Raji (cell line): Measurements from ENCODE around the gene BCAS3.

Experiments used
- POLR2A ChIP-seq: IDR thresholded peaks from 2 replicates; pipeline ENCODE4 v1.6.1; 2011; ENCODE audit warnings: low read depth, low read length, control low read depth; ENCODE audit not compliant: insufficient read depth

BCAS3 gene

DNA sequence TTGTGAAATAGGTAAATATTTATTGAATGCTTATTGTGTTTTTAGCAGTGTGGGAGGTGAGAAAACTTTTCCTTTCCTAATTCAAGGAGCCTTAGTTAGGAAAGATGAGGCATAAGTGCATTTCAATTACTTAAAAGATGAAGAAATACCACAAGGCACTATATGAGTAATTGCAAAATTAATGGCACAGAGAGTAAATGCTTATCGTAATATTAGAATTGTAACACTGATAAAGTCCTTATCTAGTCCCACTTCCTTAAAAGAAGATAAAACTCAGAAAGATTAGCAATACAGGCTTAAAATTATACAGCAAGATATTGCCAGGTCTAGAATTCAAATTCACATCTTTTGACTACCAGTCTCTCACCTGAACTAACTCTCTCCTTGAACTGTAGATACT lies 489.4 kb downstream of the BCAS3 start:
- no peak for TF ChIP-seq POLR2A

DNA sequence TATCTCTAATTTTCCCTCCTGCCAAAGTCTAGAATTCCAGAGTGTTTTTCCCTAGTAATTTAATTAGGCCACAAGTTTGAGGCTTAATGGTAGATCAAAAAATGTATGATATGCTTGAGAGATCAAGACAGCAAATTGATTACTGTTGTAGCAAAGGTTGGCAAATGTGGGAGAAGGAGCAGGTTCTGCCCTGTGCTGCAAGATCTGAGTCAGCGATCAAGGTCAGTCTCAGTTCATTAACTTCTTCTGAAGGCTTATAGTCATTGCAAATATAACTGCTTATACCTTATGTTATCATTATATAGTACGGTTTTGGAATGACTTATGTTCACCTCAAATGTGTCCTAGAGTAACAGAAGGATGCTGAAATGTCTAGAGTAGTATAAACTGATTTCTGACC lies 490.9 kb downstream of the BCAS3 start:
- TF ChIP-seq POLR2A, result no peak

DNA sequence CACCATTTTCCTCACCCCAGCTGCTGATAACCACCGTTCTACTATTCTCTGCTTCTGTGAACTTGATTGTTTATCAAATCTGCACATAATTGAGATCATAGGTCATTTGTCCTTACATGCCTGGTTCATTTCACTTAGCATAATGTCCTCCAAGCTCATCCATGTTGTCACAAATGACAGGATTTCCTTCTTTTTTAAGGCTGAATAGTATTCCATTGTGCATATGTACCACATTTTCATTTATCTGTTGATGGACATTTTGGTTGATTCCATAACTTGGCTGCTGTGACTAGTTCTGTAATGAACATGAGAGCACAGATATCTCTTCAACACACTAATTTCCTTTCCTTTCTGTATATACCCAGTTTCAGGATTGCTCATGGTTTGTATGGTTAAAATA lies 496.7 kb downstream of the BCAS3 start:
- TF ChIP-seq POLR2A, result no peak

DNA sequence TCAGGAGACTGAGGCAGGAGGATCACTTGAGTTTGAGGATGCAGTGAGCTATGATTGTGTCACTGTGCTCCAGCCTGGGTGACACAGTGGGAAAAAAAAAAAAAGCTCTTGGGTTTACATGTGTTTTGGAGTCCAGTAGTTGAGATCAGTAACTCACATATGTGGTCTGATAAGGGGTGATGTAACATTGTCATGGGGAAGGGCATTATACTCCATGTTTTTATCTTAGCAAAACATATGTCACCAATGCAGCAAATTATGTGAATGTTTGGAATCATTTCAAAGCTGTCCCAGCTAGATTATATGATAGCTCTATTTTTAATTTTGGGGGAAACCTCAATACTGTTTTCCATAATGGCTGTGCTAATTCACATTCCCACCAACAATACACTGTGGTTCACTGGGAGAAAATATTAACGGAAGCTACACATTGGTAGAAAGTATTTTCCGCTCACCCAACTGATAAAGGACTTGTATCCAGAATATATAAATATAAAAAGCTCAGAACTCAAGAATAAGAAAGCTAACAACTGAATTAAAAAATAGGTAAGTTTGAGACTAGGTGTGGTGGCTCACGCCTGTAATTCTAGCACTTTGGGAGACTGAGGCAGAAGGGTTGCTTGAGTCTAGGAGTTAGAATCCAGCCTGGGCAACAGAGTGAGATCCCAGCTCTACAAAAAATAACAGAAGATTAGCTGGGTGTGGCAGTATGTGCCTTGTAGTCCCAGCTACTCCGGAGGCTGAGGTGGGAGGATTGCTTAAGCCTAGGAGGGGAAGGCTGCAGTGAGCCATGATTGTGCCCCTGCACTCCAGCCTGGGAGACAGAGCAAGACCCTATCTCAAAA lies 497.9 kb downstream of the BCAS3 start:
- TF ChIP-seq POLR2A, result no peak

DNA sequence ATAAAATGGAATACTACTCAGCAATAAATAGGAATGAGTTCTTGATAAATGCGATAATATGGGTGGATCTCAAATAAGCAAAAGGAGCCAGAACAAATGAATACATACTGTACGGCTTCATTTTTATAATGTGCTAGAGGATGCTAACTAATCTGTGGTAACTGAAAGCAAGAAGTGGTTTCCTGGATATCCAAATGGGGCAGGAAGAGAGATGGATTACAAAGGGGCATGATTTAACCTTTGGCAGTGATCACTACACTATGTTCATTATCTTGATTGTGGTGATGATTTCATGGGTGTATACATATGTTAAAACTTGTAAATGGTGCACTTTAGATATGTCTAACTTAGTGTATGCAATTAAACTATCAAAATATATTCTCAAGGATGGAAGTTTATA lies 499.7 kb downstream of the BCAS3 start:
- TF ChIP-seq POLR2A, result no peak

DNA sequence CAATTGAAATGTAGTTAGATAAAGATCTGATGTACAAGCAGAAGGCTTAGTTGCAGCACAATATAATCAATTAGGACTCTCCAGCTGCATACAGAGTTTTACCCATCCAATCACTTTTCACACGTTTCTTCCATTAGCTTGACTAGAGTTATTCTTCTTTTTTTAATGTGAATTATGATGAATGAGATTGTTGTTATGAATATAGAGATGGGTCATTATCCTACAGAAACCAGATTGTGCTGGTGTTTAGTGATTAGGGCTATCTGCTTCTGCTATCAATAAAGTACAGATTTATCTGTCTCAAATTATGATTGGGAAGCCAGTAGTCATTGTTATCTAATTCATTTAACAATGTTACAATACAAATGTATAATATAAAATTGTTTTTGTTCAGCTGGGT lies 500.6 kb downstream of the BCAS3 start:
- no peak for TF ChIP-seq POLR2A

DNA sequence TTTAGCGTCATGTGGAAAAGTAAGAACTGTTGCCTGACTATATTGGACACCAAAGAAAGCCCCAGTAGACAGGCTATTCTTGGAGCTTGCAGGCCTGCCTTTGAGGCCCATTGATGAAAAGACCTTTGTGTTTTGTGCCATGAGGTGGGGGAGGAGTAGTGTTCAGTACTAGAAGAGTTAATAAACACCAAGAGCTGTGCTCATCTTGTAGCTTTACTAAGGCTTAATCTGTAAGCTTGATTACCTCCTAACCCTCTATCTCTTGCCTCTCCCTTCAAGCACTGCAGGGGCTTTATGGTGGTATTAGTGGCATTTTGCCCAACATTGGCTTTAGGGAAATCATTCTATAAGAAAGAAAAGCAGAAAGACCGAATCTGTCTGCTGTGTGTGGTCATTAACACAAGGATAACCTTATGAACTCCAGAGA lies 501.7 kb downstream of the BCAS3 start:
- TF ChIP-seq POLR2A, result no peak

DNA sequence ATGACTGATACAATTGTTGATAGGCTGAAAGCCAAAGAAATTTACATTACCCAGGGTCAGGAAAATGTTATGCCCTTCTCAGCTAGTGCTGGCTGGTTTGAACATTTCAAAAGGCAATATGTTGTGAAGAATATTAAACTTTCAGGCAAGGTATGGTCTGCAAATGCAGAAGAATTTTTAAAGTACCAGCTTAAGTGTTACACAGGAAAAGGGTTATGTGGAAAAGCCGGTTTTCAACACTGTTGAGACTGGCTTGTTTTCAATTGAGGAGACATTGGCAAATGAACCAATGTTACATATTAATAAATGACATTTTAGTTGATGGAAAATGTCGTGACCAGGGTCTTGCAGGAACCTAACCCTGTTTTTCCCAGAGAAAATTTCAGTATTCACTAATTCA lies 506.1 kb downstream of the BCAS3 start:
- TF ChIP-seq POLR2A, result no peak

DNA sequence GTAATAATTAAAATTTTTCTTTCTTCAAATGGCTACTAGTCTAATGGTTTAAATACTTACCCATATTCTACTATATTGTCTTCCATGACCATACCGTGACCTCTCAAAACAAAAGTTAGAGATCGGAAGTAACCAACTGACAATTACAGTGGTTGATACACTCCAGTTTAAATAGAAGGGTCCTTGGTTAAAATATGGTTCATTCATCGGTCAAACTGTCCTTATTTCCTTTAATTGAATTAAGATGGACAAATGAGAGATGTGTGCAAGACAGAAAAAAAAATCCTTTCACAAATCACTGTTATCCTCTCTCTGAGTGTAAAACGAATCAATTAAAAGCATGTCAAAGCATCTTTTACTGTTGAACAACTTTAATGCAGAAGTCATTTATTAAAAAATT lies 507.7 kb downstream of the BCAS3 start:
- no peak for TF ChIP-seq POLR2A

DNA sequence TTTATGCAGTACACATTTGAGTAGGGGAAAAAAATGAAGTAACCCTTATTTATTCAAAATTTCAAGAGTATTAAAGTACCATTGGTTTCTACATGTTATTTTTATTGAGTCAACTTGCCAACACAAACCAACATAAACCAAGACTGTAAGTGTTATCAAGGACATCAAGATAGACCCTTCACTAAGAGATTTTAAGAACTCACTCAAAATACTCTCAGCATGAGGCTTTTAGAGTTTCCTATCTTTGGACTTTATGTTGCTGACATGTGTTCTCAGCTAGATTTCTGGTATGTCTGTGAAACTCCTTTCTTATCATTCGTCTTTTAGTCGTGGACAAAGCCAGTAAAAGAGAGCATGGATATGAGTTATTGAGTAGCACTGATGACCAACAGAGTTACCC lies 509.4 kb downstream of the BCAS3 start:
- no peak for TF ChIP-seq POLR2A

DNA sequence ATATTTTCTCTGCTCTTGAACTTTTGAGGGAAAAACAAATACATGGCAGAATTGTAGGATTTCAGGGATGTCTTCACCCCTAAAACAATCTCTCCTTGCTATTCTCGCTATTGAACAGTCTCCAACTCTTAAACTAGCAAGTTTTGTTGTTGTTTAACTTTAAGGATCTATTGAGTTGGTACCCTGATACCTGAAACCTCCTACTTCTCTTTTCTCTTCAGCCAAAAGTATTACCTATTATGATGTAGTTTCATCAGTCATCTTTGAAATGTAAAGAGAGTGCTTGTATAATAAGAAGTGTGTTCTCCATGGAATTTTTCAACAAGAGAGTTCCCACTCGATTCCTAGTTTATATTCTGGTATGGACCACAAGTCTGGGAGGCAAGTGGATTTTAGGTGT lies 510.4 kb downstream of the BCAS3 start:
- TF ChIP-seq POLR2A, result no peak

DNA sequence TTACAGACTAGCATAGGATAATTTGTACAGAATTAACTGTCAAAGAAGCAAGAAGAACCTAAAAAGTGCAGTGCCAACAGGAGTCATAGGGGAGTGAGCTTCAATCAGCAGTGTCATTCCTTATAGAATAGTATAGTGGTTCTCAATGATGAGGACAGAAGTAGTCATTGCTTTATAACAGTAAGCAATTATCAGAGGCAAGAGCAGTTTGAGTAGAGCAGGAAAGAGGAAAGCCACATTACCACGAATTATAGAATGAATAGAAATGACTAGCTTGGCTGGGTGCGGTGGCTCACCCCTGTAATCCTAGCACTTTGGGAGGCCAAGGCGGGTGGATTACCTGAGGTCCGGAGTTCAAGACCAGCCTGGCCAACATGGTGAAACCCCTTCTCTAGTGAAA lies 512.3 kb downstream of the BCAS3 start:
- no peak for TF ChIP-seq POLR2A

DNA sequence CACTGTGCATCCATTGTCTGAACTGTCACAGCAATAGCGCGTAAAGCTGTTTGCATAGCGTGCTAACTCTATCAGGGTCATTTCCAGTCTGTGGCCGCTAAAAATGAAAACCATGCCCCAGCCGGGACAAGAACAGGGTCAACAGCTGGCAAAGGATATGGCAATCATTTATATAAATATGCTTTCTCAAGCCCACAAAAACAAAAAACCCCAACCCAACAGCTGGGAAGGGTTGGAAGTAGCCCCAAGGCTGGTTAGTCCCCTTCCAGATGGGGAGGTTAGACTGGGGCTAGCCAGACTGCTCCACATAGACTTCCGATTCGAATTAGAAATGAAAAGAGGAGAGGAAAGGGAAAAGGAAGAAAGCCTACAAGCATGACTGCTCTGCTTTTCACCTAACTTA lies 518.7 kb downstream of the BCAS3 start:
- TF ChIP-seq POLR2A, result no peak

DNA sequence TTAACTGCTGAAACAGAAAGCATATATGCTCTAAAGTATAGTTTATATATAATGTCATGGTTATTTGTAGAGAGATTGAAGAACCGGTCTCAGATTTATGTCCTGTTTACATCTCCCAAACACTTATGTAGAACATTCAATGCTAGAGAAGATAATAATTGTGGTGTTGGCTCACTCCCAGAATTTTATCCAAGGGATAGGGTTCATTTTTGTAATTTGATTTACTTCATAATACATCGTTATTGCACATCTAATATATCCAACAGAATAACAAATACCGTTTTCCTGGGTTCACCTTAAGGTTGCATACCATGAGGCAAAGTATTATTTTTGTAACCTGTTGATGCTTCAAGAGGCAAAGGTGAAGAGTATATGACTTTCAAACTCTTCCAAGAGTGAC lies 519.1 kb downstream of the BCAS3 start:
- TF ChIP-seq POLR2A, result no peak

DNA sequence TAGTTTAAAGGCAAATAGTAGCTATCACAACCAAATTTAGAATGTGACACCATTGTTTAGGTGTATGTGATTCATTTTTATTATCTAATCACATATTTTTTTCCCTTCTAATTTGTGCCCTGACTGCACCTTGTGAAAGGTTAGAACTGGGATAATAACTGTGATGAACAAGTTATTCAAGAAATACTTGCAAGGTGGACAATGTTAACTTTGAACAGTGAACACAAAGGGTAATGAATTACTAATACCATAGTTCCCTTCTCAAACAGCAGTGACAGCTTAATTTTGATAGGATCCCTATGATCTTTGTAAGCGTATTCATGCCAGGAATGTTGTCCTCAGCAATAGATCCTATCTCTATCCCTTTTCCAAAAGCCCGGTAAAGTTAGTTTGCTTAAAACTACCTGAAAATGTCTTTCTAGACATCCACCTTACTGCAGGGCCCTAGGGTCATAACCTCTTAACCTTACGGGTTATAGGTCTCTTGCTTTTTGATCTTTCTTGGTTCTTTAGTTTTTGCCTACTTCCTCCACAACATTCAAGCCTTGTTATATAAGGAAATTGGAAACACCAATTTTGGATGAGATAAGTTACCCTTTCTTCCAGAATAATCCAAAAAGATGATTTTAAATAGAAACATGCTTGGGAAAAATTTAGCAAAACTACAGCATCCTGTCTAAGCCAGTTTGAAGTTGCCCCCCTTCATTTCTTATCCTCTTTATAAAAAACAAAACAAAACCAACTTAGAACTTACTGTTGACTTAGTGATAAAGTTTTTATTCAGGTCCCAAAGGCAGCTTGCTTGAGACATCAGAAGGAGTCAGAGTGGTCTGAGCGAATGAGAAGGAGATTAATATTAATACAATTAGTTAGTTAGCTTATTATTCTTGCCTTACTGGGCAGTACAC lies 522.0 kb downstream of the BCAS3 start:
- TF ChIP-seq POLR2A, result no peak

DNA sequence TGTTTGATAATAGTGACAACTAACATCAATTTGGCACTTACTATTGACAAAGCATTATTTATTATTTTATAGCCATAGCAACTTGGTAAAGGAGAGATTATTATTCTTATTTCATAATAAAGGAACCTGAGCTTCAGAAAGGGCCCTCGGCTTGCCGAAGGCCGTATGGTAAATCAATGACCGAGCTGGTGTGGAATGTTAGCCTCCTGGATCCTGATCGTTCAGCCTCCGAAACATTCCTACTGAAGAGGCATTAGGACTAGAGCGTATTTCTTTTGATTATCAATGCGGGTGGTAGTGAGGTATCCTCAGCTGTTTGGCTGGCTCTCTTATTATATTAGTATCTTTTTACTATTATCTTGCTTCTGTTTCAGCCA lies 522.7 kb downstream of the BCAS3 start:
- no peak for TF ChIP-seq POLR2A
